DND-41 (cell line): ENCODE results near the gene ABCC8.

Experiments used
- CTCF ChIP-seq: IDR thresholded peaks from 2 replicates; pipeline ENCODE4 v1.5.1; 2012; ENCODE audit warnings: borderline replicate concordance, low read length, moderate library complexity, mild to moderate bottlenecking; ENCODE audit not compliant: poor library complexity, severe bottlenecking; ENCODE audit errors: extremely low read depth
- EZH2 ChIP-seq: IDR thresholded peaks from 3 replicates; pipeline ENCODE4 v1.6.1; 2012; ENCODE audit warnings: borderline replicate concordance, low read depth, mild to moderate bottlenecking, moderate library complexity, low read length, inconsistent platforms; ENCODE audit not compliant: severe bottlenecking

GRCh38 chr11:17496406-17496805 is 19.8 kb upstream of the ABCC8 start:
- TF ChIP-seq CTCF (no peak), EZH2 (no peak)
